Fibroblast of peridontal ligament (primary cell): ENCODE measurements around the gene SARS1.
A peak's percentile ranks its signal among the peaks of the same experiment; 100 is the strongest.
"Not testable (repeated sequence)": the region's sequence is repeated elsewhere in the genome, so short reads cannot be mapped to it uniquely, and the experiment has no call there.

ENCODE experiments used
- DNase-seq: peaks from one replicate; pipeline ENCODE4 v3.0.0-alpha.2; 2010; ENCODE audit errors: extremely low read depth

SARS1 gene, protein sequence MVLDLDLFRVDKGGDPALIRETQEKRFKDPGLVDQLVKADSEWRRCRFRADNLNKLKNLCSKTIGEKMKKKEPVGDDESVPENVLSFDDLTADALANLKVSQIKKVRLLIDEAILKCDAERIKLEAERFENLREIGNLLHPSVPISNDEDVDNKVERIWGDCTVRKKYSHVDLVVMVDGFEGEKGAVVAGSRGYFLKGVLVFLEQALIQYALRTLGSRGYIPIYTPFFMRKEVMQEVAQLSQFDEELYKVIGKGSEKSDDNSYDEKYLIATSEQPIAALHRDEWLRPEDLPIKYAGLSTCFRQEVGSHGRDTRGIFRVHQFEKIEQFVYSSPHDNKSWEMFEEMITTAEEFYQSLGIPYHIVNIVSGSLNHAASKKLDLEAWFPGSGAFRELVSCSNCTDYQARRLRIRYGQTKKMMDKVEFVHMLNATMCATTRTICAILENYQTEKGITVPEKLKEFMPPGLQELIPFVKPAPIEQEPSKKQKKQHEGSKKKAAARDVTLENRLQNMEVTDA

DNA sequence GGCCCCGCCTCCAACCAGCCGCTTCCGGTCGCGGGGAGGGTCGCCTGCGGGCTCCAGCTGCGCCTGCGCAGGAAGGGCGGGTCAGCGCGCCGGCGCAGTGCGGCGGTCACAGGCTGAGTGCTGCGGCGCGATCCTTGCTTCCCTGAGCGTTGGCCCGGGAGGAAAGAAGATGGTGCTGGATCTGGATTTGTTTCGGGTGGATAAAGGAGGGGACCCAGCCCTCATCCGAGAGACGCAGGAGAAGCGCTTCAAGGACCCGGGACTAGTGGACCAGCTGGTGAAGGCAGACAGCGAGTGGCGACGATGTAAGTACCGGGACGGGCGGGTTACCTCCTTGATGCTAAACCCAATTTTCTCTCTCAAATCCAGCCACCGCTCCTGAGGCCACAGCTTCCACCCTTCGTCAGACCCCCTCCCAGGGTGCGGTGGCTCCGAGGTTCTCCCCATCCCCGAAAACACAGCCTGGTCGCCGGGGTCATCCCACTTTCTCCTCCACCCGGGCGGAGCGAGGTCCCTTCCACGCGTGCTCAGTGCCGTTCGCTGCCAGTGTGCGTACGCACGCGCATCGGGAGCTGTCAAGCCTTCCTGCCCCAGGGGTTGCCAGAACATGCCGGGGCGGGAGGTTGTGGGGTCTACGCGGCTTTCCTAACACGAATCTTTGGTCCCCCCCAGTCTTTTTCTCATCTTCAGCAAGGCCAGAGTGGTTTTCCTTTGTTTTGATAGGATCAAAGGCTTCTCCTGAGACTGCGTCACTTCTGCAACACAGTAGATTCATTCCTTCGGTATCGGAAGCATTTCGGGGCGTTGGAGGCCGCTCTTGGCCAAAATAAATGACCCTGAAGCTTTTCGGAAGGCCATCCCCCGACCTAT is at the start of gene SARS1:
Gene SARS1 (plus strand): TSS at position 95 of the 870 bp plus-strand sequence. CDS start 75 bp downstream, at position 170.
- peak; percentile 79 for DNase-seq

DNA sequence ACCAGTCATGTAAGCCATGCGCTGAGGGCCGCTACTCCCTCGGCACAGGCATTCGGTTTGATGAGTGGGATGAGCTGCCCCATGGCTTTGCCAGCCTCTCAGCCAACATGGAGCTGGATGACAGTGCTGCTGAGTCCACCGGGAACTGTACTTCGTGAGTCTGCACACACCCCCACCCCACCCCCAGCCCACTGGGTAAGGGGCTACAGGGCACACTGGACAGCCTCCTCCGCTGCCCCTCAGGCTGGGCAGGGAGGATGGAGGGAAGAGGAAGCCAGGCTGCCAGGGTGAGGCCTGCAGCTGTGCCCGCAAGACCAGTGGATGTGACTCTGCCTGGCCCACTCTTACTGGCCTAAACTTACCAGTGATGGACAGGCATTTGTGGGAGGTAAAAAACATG is 49.2 kb upstream of the SARS1 start:
- no peak for DNase-seq

DNA sequence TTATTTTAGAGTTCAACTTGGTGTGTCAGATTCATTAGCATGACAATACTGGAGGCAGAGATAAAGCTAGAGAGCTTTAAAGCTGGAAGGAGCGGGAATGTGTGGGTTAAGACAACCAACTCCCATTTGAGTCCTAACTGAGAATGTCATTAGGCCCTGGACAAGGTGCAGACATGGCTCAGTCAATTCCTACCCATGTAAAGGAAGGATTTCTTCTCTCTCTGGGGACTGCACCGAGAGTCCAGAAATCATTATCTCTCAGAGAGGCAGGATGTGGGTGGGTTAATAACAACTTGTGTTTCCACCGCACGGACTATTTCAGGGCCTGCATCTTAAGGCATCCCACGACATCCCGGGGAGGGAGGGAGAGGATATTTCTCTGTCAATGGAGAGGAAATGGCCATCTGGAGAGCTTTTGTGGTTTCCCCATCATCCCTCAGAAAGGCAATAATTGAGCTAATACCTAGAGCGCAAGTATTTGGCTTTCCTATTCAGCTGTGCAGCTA is 46.7 kb upstream of the SARS1 start:
- DNase-seq, result no peak

DNA sequence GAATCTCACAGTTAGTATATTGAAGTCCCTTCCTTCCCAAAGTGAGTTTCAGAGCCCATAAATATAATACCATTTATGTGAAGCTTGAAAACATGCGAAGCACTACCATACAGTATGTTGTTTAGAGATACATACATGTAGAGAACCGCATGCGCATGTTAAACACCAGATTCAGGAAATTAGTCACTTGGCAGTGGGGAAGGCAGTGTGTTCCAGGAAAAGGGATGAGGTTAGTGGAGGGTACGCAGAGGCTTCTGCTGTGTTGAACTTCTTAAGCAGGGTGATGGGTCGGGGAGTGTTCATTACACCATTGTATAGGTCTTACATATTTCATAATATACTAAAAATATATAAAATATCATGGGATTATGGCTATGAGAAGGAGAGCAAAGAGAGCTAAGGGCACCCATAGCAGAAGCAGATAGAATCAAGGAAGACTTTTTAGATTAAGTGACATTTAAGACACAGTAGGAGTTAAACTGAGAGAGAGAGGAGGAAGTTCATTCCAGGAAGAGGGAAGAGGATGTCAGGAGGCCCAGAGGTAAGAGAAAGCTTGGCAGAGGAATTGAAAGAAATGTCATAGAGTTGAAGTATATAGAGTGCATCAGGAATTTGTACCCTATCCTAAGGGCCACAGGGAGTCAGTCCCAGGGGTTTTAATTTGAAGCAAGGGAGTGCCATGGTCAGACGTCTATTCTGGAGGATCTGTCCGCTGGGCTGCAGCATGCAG is 43.5 kb upstream of the SARS1 start:
- DNase-seq, result no peak

DNA sequence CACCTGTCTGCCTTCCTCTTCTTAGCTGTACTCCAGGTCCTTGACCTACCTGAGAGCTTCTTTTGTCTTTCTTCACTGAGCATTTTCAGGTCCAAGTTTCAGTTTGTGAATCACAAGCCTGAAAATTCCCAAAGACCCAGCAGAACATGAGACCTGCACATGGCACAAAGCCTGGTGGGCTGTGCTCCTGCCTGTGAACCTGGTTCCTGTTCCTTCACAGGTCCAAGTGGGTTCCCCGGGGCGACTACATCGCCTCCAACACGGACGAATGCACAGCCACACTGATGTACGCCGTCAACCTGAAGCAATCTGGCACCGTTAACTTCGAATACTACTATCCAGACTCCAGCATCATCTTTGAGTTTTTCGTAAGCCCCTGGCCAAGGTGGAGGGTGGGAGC is 42.1 kb upstream of the SARS1 start:
- DNase-seq, result no peak

DNA sequence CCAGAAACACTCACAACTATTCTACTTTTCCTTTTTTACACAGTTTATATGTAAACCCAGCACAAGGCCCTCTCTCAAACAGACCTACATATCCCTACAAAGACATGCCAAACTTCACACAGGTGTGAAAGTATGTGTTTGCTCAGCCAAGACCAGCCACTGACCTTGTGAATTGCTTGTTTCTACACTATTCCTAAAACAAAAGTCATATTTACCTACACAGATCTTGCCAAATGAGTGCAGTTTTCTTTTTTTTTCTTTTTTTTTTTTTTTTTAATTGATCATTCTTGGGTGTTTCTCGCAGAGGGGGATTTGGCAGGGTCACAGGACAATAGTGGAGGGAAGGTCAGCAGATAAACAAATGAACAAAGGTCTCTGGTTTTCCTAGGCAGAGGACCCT is 37.4 kb upstream of the SARS1 start:
- not testable (repeated sequence) for DNase-seq

DNA sequence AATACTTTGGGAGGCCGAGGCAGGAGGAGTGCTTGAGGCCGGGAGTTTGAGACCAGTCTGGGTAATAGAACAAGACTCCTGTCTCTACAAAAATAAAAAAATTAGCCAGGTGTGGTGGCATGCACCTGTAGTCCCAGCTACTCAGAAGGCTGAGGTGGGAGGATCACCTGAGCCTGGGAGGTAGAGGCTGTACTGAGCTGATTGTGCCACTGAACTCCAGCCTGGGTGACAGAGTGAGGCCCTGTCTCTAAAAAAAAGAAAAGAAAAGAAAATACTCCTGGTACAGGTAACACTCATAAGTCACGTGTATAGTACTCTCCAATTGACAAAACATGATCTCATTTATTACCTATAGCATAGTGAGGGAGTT is 33.0 kb upstream of the SARS1 start:
- not testable (repeated sequence) for DNase-seq

DNA sequence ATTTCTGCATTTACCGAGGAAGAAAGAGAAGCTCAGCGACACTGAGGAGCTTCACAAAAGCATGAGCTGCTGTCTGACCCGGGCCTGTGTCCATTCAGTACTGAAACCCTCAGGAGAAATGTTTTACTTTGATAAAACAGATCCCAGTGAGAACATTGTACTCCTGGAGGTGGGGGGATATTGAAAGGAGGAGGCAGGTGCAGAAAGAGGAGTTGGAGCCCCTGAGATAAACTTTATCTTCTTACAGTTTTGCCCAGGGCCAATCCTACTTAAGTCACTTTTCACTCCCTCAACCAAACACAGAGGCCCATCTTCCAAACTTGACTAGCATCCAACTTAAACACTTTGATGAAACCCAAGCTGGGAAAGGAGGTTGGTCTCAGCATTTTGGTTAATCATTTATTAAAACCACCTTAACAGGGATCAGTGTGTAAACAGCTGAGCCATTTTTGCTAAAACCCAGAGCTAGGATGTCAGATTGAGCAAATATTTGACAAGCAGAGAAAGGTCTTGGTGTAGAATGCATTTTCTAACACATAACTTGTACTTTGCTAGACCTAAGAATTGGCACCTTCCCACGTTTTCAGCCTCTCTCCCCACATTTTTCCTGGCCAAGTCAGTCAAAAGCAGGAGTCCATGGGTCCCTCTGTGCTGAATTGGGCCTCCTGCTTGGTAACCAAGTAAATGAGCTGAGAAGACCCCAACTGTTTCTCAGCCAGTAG is 32.5 kb upstream of the SARS1 start:
- peak; percentile 72 for DNase-seq

DNA sequence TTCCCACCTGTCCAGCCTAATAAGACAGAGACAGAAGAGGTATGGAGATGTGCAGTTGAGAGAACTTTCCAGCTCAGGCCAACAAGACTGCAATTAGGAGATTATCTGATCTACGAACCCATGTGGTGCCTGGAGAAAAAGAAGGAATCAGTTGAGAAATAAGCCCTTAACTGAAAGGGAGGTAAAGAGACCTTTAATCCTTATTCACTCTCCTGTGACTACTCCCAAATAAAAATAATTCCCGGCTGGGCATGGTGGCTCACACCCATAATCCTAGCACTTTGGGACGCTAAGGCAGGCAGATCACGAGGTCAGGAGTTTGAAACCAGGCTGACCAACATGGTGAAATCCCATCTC is 31.9 kb upstream of the SARS1 start:
- DNase-seq, result no peak

DNA sequence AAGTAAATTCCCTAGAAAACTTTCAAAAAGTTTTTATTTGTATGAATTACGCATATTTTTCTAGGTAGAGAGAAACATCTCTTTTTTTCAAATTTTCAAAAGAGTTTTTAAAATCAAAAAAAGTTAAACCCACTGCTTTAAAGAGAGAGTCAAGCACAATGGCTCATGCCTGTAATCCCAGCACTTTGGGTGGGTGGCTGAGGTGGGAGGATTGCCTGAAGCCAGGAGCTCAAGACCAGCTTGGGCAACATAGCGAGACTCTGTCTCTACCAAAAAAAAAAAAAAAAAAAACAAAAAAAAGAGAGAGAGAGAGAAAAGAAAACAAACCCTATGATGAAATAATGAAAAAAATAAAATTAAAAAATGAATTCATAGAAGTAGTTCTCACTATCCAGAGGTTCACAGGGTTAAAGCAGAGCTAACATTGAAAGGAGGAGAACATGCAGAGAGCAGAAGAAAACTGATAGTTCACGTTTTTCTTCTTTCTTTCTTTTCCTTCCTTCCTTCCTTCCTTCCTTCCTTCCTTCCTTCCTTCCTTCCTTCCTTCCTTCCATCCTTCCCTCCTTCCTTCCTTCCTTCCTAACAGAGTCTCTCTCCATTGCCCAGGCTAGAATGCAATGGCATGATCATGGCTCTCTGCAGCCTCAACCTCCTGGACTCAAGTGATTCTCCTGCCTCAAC is 30.5 kb upstream of the SARS1 start:
- DNase-seq, result no peak

DNA sequence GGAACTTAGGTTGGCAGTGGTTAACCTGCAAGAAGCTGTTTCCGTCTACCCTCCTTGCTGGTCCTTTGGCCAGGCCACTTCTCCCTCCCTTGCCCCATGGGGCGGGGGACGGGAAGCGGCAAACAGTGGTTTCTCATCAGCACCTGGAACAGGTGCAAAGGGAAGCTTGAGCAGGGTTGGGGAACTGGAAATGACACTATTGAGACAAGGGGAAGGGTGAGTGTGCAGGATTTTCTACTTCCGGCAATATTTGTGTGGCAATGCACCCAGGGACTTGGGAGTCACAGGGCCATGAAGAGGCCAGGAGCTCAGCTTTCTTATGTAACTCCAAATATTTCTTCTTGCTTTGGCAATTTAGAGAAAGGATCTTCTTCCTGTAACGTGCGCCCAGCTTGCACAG is 29.0 kb upstream of the SARS1 start:
- DNase-seq, result no peak

DNA sequence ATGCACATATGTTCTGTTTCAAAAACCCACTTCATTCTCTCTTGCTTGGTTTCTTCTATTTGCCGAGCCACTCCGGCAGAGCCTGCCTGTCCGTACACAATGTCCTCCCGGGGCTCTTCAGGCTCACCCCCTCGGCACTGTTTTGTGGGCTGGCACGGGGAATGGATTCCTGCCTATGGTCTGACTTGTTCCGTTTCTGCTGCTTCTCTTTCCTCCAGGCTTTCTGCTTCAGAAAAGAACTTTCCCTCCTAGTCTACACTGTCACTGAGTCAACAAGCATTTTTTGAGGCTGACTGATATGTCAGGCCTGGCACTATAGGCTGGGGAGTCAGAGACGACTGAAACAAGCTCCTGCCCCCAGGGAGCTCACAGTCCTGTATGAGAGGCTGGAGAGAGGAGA is 28.4 kb upstream of the SARS1 start:
- DNase-seq, result peak; percentile 43

DNA sequence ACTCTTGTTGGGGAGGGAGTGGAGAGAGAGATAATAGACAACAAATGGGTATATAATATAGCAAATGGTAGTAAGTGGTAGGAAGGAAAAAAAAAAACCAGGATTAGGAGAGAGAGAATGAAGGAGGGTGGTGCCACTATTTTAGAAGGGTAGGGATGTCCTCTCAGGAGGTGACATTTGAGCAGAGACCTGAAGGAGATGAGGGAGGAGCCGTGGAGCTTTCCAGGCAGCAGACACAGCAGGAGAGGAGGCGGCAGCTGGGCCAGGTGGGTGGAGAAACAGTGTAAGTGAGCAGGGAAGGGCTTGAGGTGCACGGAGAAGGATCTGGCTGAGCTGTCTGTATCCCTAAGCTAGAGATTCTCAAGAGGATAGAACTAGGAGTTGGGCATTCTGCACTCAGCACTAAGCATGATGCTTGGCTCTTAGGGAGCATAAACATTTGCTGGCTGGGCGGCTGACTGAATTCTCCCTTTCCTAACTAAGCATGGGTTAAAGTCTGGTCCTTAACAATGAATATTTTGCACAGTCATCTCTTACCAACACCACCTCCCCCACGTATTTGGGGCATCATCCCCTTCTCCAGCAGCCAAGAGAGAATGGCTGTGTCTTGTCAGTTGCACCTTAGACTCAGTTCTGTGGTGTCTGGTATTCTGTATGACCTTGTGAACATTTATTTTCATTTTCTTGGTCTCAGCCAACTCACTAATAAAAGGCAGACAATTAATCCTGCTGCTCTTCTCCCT is 27.6 kb upstream of the SARS1 start:
- no peak for DNase-seq

DNA sequence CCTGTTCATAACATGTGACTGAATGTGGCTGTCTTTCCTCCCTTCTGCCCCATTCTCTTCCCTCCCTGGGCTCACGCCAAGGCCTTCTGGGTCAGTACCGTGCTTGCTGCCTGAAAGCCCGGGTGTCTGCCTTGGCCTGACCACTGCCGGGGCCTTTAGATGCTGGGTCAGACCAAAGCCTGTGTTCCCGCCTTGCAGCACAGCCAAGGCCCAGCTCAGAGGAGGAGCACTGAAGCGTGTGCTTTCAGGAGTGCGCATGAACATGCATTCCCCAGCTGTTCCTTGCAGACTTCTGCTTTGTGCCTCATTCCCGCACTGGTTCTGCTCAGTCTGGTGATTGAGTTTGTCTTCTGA is 27.0 kb upstream of the SARS1 start:
- no peak for DNase-seq

DNA sequence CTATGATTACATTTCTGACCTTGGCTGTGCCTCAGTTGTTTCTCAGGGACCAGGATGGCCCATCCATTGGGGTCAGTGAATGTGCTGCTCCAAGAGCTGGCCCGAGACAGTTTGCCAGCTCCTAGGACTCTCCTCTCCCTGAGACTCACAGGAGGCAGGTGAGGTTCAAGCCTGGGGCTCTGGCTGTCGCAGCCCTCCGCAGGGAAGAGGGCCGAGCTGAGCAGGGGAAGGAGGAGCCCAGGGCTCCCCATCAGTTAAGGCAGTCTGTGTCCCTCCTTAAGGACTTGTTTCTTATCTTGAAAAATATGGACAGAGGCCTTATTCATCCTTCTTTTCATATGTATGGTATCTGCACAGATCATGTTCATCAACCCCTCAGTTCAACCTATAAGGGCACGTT is 26.6 kb upstream of the SARS1 start:
- DNase-seq, result no peak

DNA sequence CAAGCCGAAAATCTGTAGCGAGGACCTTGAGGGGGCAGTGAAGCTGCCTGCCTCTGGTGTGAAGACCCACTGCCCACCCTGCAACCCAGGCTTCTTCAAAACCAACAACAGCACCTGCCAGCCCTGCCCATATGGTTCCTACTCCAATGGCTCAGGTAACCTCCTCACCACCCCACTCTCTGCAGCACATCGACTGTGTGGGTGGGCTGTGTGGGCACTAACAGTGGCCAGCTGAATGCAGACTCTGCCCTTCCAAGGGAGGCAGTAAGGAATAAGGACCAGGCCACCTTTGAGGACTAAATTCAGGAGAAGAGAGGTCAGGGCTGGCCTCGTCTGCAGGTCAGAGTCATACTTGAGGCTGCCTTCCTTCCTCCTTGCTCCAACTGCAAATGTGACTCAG is 25.5 kb upstream of the SARS1 start:
- DNase-seq, result no peak

DNA sequence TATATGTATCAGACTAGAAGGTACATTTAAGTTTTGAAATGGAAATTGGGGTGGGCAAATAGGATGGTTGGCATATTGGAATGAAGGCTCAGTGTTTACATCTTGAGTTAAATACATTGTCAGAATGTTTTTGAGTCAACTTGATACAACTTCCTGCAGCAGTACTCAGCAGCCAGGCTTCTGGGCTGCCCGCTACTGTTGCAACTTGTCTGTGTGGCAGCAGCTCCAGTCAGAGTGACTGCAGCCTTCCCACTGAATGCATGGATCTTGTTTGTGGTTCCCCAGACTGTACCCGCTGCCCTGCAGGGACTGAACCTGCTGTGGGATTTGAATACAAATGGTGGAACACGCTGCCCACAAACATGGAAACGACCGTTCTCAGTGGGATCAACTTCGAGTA is 24.9 kb upstream of the SARS1 start:
- no peak for DNase-seq

DNA sequence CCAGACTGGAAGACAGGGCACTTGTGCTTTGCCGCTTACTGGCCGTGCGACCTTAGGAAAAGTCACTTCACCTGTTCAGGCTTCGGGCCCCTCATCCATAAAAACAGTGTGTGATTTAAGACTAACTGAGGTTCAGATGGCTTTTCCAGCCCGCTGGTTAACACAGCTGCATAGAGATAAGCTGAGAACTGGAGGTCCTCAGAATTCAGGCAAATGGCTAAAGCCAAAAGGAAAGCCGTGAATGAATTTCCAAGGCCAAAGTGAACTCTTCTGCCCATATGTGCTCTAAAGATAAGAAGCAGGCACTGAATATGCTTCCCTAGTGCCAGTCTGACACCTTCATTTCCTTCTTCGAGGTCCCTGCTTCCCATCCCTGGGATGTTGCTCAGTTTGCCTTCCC is 23.5 kb upstream of the SARS1 start:
- no peak for DNase-seq

DNA sequence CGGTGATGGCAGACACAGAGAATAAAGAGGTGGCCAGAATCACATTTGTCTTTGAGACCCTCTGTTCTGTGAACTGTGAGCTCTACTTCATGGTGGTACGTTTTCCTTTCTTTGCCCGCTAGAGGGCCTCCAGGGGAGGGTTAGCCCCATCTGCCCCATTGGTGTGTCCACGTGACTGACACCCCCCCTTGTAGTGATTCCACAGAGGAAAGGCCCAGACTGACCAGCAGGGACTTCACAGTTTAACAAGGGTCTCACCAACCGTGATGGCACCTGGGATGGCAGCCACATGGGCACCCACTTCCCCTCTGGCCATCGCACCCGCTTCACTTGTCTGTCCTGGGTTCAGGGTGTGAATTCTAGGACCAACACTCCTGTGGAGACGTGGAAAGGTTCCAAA is 22.3 kb upstream of the SARS1 start:
- DNase-seq, result no peak

DNA sequence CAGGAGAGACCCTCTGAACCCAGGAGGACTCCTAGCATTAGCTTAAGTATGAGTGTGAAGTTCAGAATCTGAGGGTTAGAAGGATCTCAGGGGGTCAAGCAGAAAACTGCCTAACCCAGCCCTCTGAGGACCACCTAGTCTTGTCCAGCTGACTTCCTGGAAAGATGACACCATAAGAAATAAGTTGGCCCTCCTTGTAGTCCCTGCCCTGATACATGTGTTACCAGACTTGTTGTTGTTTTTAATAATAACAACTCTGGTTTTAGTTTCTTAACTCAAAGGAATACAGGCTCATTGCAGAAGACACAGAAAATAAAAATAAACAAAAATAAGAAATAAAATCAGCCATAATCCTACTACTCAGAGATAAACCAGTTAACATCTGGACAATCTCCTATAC is 21.8 kb upstream of the SARS1 start:
- no peak for DNase-seq
